Body of pancreas (tissue), 4 donors: ENCODE results near the gene N4BP2.

Experiments used
- POLR2A ChIP-seq, 3 donors: fragments of 450-650 bp; IDR thresholded peaks; one replicate each; pipeline ENCODE4 v1.6.1; 2016; ENCODE audit warnings: antibody characterized with exemption in 3 of 3, mild to moderate bottlenecking in 2 of 3
- TF ChIP-seq, protein P1 (sequence below), 7 experiments: fragments of 450-650 bp in 4 of 7; fragments of 200-600 bp in 3 of 7; sonication (generic) in 3 of 7; IDR thresholded peaks; one replicate each; pipeline ENCODE4 v1.5.1; 2016 to 2019; ENCODE audit warnings: antibody characterized with exemption in 7 of 7

DNA sequence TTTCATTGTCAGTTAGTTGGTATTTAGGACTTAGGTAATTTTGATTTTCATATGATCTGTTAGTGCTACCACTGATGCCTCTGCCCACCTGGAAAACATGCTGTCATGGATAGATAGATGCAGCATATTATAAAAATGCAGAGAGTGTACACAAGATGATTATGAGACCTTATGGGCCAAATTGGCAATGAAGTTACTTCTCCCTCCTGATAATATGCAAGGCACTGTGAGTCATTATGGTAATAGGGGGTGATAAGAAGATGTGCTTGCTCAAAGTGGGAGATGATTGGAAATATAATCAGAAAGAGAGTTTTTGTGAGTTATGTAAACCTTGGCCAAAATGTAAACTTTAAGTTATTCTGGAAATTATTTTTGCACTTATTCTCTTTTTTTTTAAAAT, 83.5 kb downstream of the N4BP2 start:
- TF ChIP-seq, protein P1, sequence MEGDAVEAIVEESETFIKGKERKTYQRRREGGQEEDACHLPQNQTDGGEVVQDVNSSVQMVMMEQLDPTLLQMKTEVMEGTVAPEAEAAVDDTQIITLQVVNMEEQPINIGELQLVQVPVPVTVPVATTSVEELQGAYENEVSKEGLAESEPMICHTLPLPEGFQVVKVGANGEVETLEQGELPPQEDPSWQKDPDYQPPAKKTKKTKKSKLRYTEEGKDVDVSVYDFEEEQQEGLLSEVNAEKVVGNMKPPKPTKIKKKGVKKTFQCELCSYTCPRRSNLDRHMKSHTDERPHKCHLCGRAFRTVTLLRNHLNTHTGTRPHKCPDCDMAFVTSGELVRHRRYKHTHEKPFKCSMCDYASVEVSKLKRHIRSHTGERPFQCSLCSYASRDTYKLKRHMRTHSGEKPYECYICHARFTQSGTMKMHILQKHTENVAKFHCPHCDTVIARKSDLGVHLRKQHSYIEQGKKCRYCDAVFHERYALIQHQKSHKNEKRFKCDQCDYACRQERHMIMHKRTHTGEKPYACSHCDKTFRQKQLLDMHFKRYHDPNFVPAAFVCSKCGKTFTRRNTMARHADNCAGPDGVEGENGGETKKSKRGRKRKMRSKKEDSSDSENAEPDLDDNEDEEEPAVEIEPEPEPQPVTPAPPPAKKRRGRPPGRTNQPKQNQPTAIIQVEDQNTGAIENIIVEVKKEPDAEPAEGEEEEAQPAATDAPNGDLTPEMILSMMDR (IDR thresholded peaks at IDR 0.05), result no peak
- no peak for TF ChIP-seq POLR2A (IDR thresholded peaks at IDR 0.05)
